ENCODE results near the gene CRYGB. TPM values are rescaled to one million over a fixed set of nuclear protein-coding genes. Genes with fewer than 3 reads are reported as not detected.

The CRYGB gene
- polyA plus RNA-seq, 1 of the 3 experiments (the other 2 are of a cell fraction): not detected

GRCh38 chr2:208150956-208151355 is 5.0 kb upstream of the CRYGB start:
- Histone ChIP-seq H3F3A (replicated peaks; ENCODE audit: insufficient read depth) (no peaks in the 10 kb centered on the region), H3K27ac (ENCODE audit: low read depth in 2 of 2, low read length in 1 of 2) (no peak overlapping the region), H4K20me1 (ENCODE audit: insufficient read depth) (no peaks in the 10 kb centered on the region), H3K4me2 (no peak overlapping the region), H3K9ac (no peak overlapping the region), H3K9me2 (no peaks in the 10 kb centered on the region), H3K79me2 (ENCODE audit: insufficient read depth) (no peaks in the 10 kb centered on the region), H3K4me3 (ENCODE audit: low read depth in 2 of 2, low read length in 1 of 2) (no peak overlapping the region), H3K4me1 (ENCODE audit: control insufficient read depth in 1 of 2, insufficient read depth in 2 of 2, low read depth in 1 of 2, low read length in 1 of 2) (no peaks in the 10 kb centered on the region), H3K9me3 (no peaks in the 10 kb centered on the region), H2AFZ (ENCODE audit: low read depth) (no peak overlapping the region), H3K27me3 (ENCODE audit: insufficient read depth) (no peaks in the 10 kb centered on the region), H3K36me3 (replicated peaks in 1 of 2; ENCODE audit: control insufficient read depth in 1 of 2, insufficient read depth in 2 of 2, low read length in 1 of 2) (no peaks in the 10 kb centered on the region)
- 80% methylated on average over 1 of the region's 1 CpG for WGBS (ENCODE audit: low lambda C conversion rate)
- POLR2A ChIA-PET: no interaction called here
- CTCF ChIA-PET: interaction anchor here (0.9 kb wide), 1 partner anchor 25 kb away, joined by 3 read pairs; no protein-coding TSS in a partner anchor
- DNase-seq: no peak
- TF ChIP-seq FOXM1 (IDR thresholded peaks at IDR 0.05; ENCODE audit: low read depth) (no peak), GABPA (IDR thresholded peaks at IDR 0.05; ENCODE audit: low read depth) (no peak), RCOR1 (IDR thresholded peaks at IDR 0.05; ENCODE audit: low read length) (no peak), MEF2A (IDR thresholded peaks at IDR 0.05; ENCODE audit: borderline replicate concordance, low read depth) (no peak)

DNA sequence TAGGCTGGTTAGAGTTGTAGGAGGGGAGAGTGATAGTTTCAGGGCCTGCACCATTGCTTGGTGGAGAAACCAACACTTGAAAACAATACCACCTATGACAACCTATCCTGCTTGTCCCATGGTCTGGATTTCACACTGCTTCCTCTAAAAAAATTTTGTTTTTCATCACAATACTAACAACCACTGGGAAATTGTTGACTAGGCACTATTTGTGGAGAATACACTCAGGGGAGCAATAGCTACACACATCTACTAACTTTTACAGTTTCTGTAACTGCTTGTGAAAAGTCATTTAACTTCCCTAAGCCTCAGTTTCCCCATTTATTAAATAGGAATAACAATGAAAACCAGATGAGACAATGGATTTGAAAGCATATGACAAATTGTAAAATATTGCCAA is 4.1 kb upstream of the CRYGB start:
- H3F3A ChIP-seq (replicated peaks; ENCODE audit: insufficient read depth): no peaks in the 10 kb centered on the region
- no peak overlapping the region for H3K4me2 ChIP-seq
- no peak overlapping the region for H3K4me3 ChIP-seq (ENCODE audit: low read depth in 2 of 2, low read length in 1 of 2)
- no peaks in the 10 kb centered on the region for H3K9me2 ChIP-seq
- H2AFZ ChIP-seq (ENCODE audit: low read depth): no peak overlapping the region
- ChIA-PET CTCF (interaction anchor here (0.9 to 3.1 kb wide), 3 partner anchors 11 to 48 kb away, joined by 3 to 11 read pairs (median 5); no protein-coding TSS in a partner anchor), POLR2A (no interaction called here)
- no peaks in the 10 kb centered on the region for H3K27me3 ChIP-seq (ENCODE audit: insufficient read depth)
- no peaks in the 10 kb centered on the region for H3K9me3 ChIP-seq
- H3K27ac ChIP-seq (ENCODE audit: low read depth in 2 of 2, low read length in 1 of 2): no peak overlapping the region
- no peak overlapping the region for H3K9ac ChIP-seq
- no peaks in the 10 kb centered on the region for H3K36me3 ChIP-seq (replicated peaks in 1 of 2; ENCODE audit: control insufficient read depth in 1 of 2, insufficient read depth in 2 of 2, low read length in 1 of 2)
- TF ChIP-seq RFX5 (IDR thresholded peaks at IDR 0.05; ENCODE audit: low read length) (no peak), ELF1 (IDR thresholded peaks at IDR 0.05) (no peak), MXI1 (IDR thresholded peaks at IDR 0.05; ENCODE audit: low read depth, low read length) (no peak), ZBTB33 (IDR thresholded peaks at IDR 0.05; ENCODE audit: borderline replicate concordance, low read depth) (no peak), RXRA (IDR thresholded peaks at IDR 0.05; ENCODE audit: borderline replicate concordance, low read depth) (no peak), NRF1 (IDR thresholded peaks at IDR 0.05; ENCODE audit: low read depth, low read length) (no peak), TEAD4 (IDR thresholded peaks at IDR 0.05; ENCODE audit: borderline replicate concordance, insufficient read depth) (no peak), MEF2A (IDR thresholded peaks at IDR 0.05; ENCODE audit: borderline replicate concordance, low read depth) (no peak), GATA2 (CRISPR knock-in tag; IDR thresholded peaks at IDR 0.05) (no peak), FOXM1 (IDR thresholded peaks at IDR 0.05; ENCODE audit: low read depth) (no peak), GABPA (IDR thresholded peaks at IDR 0.05; ENCODE audit: low read depth) (no peak), USF1 (IDR thresholded peaks at IDR 0.05; ENCODE audit: borderline replicate concordance, low read depth) (no peak), SIN3A (IDR thresholded peaks at IDR 0.05; ENCODE audit: borderline replicate concordance, low read depth, low read length) (no peak), POLR2AphosphoS5 (IDR thresholded peaks at IDR 0.05; ENCODE audit: low read depth, low read length) (no peak)
- TF ChIP-seq, protein P1, sequence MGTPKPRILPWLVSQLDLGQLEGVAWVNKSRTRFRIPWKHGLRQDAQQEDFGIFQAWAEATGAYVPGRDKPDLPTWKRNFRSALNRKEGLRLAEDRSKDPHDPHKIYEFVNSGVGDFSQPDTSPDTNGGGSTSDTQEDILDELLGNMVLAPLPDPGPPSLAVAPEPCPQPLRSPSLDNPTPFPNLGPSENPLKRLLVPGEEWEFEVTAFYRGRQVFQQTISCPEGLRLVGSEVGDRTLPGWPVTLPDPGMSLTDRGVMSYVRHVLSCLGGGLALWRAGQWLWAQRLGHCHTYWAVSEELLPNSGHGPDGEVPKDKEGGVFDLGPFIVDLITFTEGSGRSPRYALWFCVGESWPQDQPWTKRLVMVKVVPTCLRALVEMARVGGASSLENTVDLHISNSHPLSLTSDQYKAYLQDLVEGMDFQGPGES (IDR thresholded peaks at IDR 0.05; ENCODE audit: low read depth, low read length): no peak
- no peak for DNase-seq
- H3K4me1 ChIP-seq (ENCODE audit: control insufficient read depth in 1 of 2, insufficient read depth in 2 of 2, low read depth in 1 of 2, low read length in 1 of 2): no peaks in the 10 kb centered on the region
- H4K20me1 ChIP-seq (ENCODE audit: insufficient read depth): no peaks in the 10 kb centered on the region
- H3K79me2 ChIP-seq (ENCODE audit: insufficient read depth): no peaks in the 10 kb centered on the region
